Measurements from ENCODE around the gene AKAP6.

Gene AKAP6

GRCh38 chr14:32677129-32677780, 348.2 kb downstream of the AKAP6 start:
- H3K27me3 ChIP-seq (replicated peaks; ENCODE audit: control insufficient read depth, insufficient read depth, low read length, poor library complexity, severe bottlenecking): no peaks in the 10 kb centered on the region
- no peak for DNase-seq
- no peaks in the 10 kb centered on the region for H3K4me1 ChIP-seq (ENCODE audit: control insufficient read depth, insufficient read depth, low read length, poor library complexity, severe bottlenecking)
- no peak overlapping the region for H3K27ac ChIP-seq (ENCODE audit: insufficient read depth, low read length, poor library complexity, severe bottlenecking)
- H3K9me3 ChIP-seq (ENCODE audit: control insufficient read depth, low read length): no peaks in the 10 kb centered on the region
- no peaks in the 10 kb centered on the region for H3K36me3 ChIP-seq (ENCODE audit: control insufficient read depth, insufficient read depth, low read length)
- no peak overlapping the region for H3K4me3 ChIP-seq (ENCODE audit: insufficient read depth, low read depth, low read length, poor library complexity, severe bottlenecking)

GRCh38 chr14:32678088-32678487, 349.0 kb downstream of the AKAP6 start:
- Histone ChIP-seq H3K27me3 (replicated peaks; ENCODE audit: control insufficient read depth, insufficient read depth, low read length, poor library complexity, severe bottlenecking) (no peaks in the 10 kb centered on the region), H3K4me3 (ENCODE audit: insufficient read depth, low read depth, low read length, poor library complexity, severe bottlenecking) (no peak overlapping the region), H3K27ac (ENCODE audit: insufficient read depth, low read length, poor library complexity, severe bottlenecking) (no peak overlapping the region), H3K9me3 (ENCODE audit: control insufficient read depth, low read length) (no peaks in the 10 kb centered on the region), H3K4me1 (ENCODE audit: control insufficient read depth, insufficient read depth, low read length, poor library complexity, severe bottlenecking) (no peaks in the 10 kb centered on the region), H3K36me3 (ENCODE audit: control insufficient read depth, insufficient read depth, low read length) (no peaks in the 10 kb centered on the region)
- no peak for DNase-seq

GRCh38 chr14:32679927-32680612, 351.0 kb downstream of the AKAP6 start:
- H3K27ac ChIP-seq (ENCODE audit: insufficient read depth, low read length, poor library complexity, severe bottlenecking): no peak overlapping the region

GRCh38 chr14:32681598-32681997, 352.5 kb downstream of the AKAP6 start:
- Histone ChIP-seq H3K4me1 (ENCODE audit: control insufficient read depth, insufficient read depth, low read length, poor library complexity, severe bottlenecking) (no peaks in the 10 kb centered on the region), H3K9me3 (ENCODE audit: control insufficient read depth, low read length) (no peaks in the 10 kb centered on the region), H3K27ac (ENCODE audit: insufficient read depth, low read length, poor library complexity, severe bottlenecking) (no peak overlapping the region), H3K36me3 (ENCODE audit: control insufficient read depth, insufficient read depth, low read length) (no peaks in the 10 kb centered on the region), H3K4me3 (ENCODE audit: insufficient read depth, low read depth, low read length, poor library complexity, severe bottlenecking) (no peak overlapping the region), H3K27me3 (replicated peaks; ENCODE audit: control insufficient read depth, insufficient read depth, low read length, poor library complexity, severe bottlenecking) (no peaks in the 10 kb centered on the region)
- DNase-seq: no peak

More at GRCh38 chr14:32679927-32680612, 351.0 kb downstream of the AKAP6 start:
- no peaks in the 10 kb centered on the region for H3K9me3 ChIP-seq (ENCODE audit: control insufficient read depth, low read length)
- H3K4me3 ChIP-seq (ENCODE audit: insufficient read depth, low read depth, low read length, poor library complexity, severe bottlenecking): no peak overlapping the region
- no peaks in the 10 kb centered on the region for H3K27me3 ChIP-seq (replicated peaks; ENCODE audit: control insufficient read depth, insufficient read depth, low read length, poor library complexity, severe bottlenecking)
- no peaks in the 10 kb centered on the region for H3K4me1 ChIP-seq (ENCODE audit: control insufficient read depth, insufficient read depth, low read length, poor library complexity, severe bottlenecking)
- H3K36me3 ChIP-seq (ENCODE audit: control insufficient read depth, insufficient read depth, low read length): no peaks in the 10 kb centered on the region
- no peak for DNase-seq

GRCh38 chr14:32682214-32682613, 353.1 kb downstream of the AKAP6 start:
- H3K27ac ChIP-seq (ENCODE audit: insufficient read depth, low read length, poor library complexity, severe bottlenecking): no peak overlapping the region
- DNase-seq: no peak
- H3K4me3 ChIP-seq (ENCODE audit: insufficient read depth, low read depth, low read length, poor library complexity, severe bottlenecking): no peak overlapping the region

GRCh38 chr14:32683679-32684078, 354.6 kb downstream of the AKAP6 start:
- H3K9me3 ChIP-seq (ENCODE audit: control insufficient read depth, low read length): no peaks in the 10 kb centered on the region
- H3K27ac ChIP-seq (ENCODE audit: insufficient read depth, low read length, poor library complexity, severe bottlenecking): no peak overlapping the region
- no peak overlapping the region for H3K4me3 ChIP-seq (ENCODE audit: insufficient read depth, low read depth, low read length, poor library complexity, severe bottlenecking)
- H3K36me3 ChIP-seq (ENCODE audit: control insufficient read depth, insufficient read depth, low read length): no peaks in the 10 kb centered on the region
- no peak for DNase-seq
- H3K4me1 ChIP-seq (ENCODE audit: control insufficient read depth, insufficient read depth, low read length, poor library complexity, severe bottlenecking): no peaks in the 10 kb centered on the region
- no peaks in the 10 kb centered on the region for H3K27me3 ChIP-seq (replicated peaks; ENCODE audit: control insufficient read depth, insufficient read depth, low read length, poor library complexity, severe bottlenecking)

More at GRCh38 chr14:32682214-32682613, 353.1 kb downstream of the AKAP6 start:
- Histone ChIP-seq H3K9me3 (ENCODE audit: control insufficient read depth, low read length) (no peaks in the 10 kb centered on the region), H3K4me1 (ENCODE audit: control insufficient read depth, insufficient read depth, low read length, poor library complexity, severe bottlenecking) (no peaks in the 10 kb centered on the region), H3K27me3 (replicated peaks; ENCODE audit: control insufficient read depth, insufficient read depth, low read length, poor library complexity, severe bottlenecking) (no peaks in the 10 kb centered on the region), H3K36me3 (ENCODE audit: control insufficient read depth, insufficient read depth, low read length) (no peaks in the 10 kb centered on the region)

GRCh38 chr14:32688941-32689340, 359.8 kb downstream of the AKAP6 start:
- Histone ChIP-seq H3K4me3 (ENCODE audit: insufficient read depth, low read depth, low read length, poor library complexity, severe bottlenecking) (no peak overlapping the region), H3K9me3 (ENCODE audit: control insufficient read depth, low read length) (no peaks in the 10 kb centered on the region), H3K27me3 (replicated peaks; ENCODE audit: control insufficient read depth, insufficient read depth, low read length, poor library complexity, severe bottlenecking) (no peaks in the 10 kb centered on the region), H3K4me1 (ENCODE audit: control insufficient read depth, insufficient read depth, low read length, poor library complexity, severe bottlenecking) (no peaks in the 10 kb centered on the region), H3K36me3 (ENCODE audit: control insufficient read depth, insufficient read depth, low read length) (no peaks in the 10 kb centered on the region), H3K27ac (ENCODE audit: insufficient read depth, low read length, poor library complexity, severe bottlenecking) (no peak overlapping the region)
- no peak for DNase-seq

GRCh38 chr14:32692441-32692840, 363.3 kb downstream of the AKAP6 start:
- no peaks in the 10 kb centered on the region for H3K4me1 ChIP-seq (ENCODE audit: control insufficient read depth, insufficient read depth, low read length, poor library complexity, severe bottlenecking)
- H3K27me3 ChIP-seq (replicated peaks; ENCODE audit: control insufficient read depth, insufficient read depth, low read length, poor library complexity, severe bottlenecking): no peaks in the 10 kb centered on the region
- no peaks in the 10 kb centered on the region for H3K9me3 ChIP-seq (ENCODE audit: control insufficient read depth, low read length)
- no peak for DNase-seq
- no peak overlapping the region for H3K4me3 ChIP-seq (ENCODE audit: insufficient read depth, low read depth, low read length, poor library complexity, severe bottlenecking)
- no peak overlapping the region for H3K27ac ChIP-seq (ENCODE audit: insufficient read depth, low read length, poor library complexity, severe bottlenecking)
- no peaks in the 10 kb centered on the region for H3K36me3 ChIP-seq (ENCODE audit: control insufficient read depth, insufficient read depth, low read length)

- Histone ChIP-seq H3K4me1 (ENCODE audit: control insufficient read depth, insufficient read depth, low read length, poor library complexity, severe bottlenecking) (no peaks in the 10 kb centered on the region), H3K4me3 (ENCODE audit: insufficient read depth, low read depth, low read length, poor library complexity, severe bottlenecking) (no peak overlapping the region), H3K36me3 (ENCODE audit: control insufficient read depth, insufficient read depth, low read length) (no peaks in the 10 kb centered on the region), H3K27me3 (replicated peaks; ENCODE audit: control insufficient read depth, insufficient read depth, low read length, poor library complexity, severe bottlenecking) (no peaks in the 10 kb centered on the region), H3K9me3 (ENCODE audit: control insufficient read depth, low read length) (no peaks in the 10 kb centered on the region), H3K27ac (ENCODE audit: insufficient read depth, low read length, poor library complexity, severe bottlenecking) (no peak overlapping the region)
- DNase-seq: no peak
Observed at GRCh38 chr14:32693114-32693513, 364.0 kb downstream of the AKAP6 start.

- Histone ChIP-seq H3K36me3 (ENCODE audit: control insufficient read depth, insufficient read depth, low read length) (no peaks in the 10 kb centered on the region), H3K27me3 (replicated peaks; ENCODE audit: control insufficient read depth, insufficient read depth, low read length, poor library complexity, severe bottlenecking) (no peaks in the 10 kb centered on the region), H3K4me1 (ENCODE audit: control insufficient read depth, insufficient read depth, low read length, poor library complexity, severe bottlenecking) (no peaks in the 10 kb centered on the region), H3K9me3 (ENCODE audit: control insufficient read depth, low read length) (no peaks in the 10 kb centered on the region), H3K4me3 (ENCODE audit: insufficient read depth, low read depth, low read length, poor library complexity, severe bottlenecking) (no peak overlapping the region), H3K27ac (ENCODE audit: insufficient read depth, low read length, poor library complexity, severe bottlenecking) (no peak overlapping the region)
- DNase-seq: no peak
Observed at GRCh38 chr14:32694795-32695449, 365.8 kb downstream of the AKAP6 start.

Data from effector memory CD4-positive, alpha-beta T cell (primary cell).